HG02588 (cell line): Measurements from ENCODE around the gene EFNA1.
"Not testable (repeated sequence)": the region's sequence is repeated elsewhere in the genome, so short reads cannot be mapped to it uniquely, and the experiment has no call there.

Experiments
- ATAC-seq: cut with Tn5 transposase; IDR thresholded peaks from one replicate; pipeline ENCODE4 v1.9.1; 2021; ENCODE audit warnings: mild to moderate bottlenecking, moderate library complexity; ENCODE audit not compliant: unreplicated experiment

The EFNA1 gene

GRCh38 chr1:155092131-155092530 is 35.5 kb upstream of the EFNA1 start:
- ATAC-seq = no peak

GRCh38 chr1:155092641-155093040 is 35.0 kb upstream of the EFNA1 start:
- no peak for ATAC-seq

DNA sequence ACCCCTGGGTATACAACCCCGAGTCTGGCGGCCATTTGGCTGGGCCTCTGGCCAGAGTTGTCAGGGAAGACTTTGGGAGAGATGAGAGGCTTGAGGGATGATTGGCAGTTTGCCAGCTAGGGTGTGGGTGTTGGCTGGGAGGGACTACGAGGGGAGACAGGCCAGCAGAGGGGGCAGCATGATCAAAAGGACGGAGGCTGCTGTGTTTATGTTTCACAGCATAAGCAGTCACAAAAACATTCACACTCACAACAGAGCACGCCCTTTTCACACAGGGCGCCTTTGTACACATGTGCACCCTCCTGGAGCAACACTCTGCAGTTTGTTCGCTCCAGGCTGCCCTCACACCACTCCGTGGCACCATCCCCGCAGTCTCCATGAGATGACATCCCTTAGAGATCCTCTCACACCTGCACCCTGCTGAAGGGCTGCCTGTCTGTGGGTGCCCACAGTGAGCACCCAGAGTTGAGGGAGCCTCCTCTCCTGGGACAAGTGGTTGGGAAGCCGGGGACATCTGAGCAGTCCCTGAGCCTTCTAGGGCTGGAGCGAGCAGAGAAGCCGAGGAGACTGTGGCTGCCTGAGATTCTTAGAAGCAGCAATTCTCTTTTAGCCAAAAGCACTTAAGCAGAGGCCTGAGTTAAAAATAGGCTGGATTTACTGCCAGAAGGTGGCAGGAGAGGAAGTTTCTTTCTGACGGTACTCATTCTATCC is 33.6 kb upstream of the EFNA1 start:
- ATAC-seq = no peak

- no peak for ATAC-seq
Observed at GRCh38 chr1:155094622-155094948, 33.1 kb upstream of the EFNA1 start.

DNA sequence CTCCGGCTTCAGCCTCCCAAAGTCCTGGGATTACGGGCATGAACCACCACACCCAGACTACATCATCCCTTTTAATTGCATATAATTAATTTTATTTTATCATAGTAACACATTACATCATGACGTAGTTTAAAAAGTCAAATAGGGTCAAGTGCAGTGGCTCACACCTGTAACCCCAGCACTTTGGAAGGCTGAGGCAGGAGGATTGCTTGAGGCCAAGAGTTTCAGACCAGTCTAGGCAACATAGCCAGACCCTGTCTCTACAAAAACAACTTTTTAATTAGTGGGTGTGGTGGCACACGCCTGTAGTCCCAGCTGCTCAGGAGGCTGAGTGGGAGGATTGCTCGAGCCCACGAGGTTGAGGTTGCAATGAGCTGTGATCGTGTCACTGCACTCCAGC is 28.3 kb upstream of the EFNA1 start:
- ATAC-seq = no peak

DNA sequence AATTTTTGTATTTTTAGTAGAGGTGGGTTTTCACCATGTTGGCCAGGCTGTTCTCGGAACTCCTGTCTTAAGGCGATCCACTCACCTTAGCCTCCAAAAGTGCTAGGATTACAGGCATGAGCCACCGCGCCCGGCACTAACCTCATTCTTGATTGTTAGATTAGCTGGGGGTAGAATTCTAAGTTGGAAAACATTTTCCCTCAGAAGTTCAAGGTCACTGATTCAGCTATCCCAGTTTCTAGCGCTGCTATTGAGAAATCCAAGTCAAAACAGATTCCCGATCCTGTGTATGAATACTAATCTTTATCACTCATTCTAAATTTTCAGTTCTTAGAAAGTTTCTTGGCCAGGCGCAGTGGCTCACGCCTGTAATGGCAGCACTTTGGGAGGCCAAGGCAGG is 24.4 kb upstream of the EFNA1 start:
- no peak for ATAC-seq

DNA sequence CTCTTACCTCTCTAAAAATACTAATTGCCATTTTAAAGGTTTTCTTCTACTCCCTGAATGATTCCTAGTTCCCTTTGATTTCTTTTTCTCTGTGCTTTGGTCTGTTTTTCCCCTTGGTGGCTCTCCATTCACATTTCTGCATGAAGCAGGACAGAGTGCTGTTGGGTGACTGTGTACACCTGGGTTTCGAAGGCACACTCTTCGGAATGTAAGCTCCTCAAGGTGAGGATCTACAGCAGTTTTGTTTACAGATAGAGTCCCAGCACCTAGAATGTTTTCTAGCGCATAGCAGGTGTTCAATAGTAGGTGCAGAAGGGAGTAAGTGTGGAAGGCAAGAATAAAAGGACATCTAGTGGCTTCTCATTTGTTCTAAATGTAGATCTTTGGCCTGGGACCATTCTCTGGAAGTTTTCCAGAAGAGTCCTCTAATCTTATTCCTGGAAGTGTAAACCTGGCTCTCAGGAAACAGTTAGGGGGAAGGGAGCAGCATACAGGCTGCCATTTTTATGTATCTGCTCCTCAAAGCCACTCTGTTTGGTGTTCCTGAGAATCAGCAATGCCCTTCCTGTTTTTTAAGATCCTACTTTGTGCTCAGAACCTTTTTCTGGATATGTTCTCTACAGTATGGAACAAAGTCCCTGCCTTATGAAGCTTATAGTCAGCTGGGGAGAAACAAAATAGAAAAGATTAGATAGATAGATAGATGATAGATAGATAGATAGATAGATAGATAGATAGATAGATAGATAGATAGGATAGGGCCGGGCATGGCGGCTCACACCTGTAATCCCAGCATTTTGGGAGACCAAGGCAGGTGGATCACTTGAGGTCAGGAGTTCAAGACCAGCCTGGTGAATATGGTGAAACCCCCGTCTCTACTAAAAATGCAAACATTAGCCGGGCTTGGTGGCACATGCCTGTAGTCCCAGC is 22.8 kb upstream of the EFNA1 start:
- no peak for ATAC-seq

DNA sequence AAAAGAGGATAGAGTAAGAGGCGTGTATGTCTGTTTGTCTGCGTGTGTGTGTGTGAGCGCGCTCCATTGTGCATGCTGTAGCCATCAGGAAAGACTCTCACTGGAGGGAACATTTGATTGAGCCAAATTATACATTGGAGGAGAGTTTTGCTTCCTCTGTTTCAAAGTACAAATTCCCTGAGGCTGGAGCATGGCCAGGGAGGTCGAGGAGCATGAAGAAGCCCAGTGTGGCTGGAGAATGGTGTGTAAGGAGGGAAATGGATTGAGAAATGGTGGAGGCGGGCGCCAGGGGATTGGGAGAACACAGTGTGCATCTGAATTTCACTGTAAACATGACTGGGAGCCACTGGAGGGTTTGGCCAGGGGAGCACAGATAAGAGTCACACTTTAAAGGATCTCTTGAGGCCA is 22.1 kb upstream of the EFNA1 start:
- ATAC-seq = no peak

GRCh38 chr1:155106862-155107261 is 20.8 kb upstream of the EFNA1 start:
- no peak for ATAC-seq

DNA sequence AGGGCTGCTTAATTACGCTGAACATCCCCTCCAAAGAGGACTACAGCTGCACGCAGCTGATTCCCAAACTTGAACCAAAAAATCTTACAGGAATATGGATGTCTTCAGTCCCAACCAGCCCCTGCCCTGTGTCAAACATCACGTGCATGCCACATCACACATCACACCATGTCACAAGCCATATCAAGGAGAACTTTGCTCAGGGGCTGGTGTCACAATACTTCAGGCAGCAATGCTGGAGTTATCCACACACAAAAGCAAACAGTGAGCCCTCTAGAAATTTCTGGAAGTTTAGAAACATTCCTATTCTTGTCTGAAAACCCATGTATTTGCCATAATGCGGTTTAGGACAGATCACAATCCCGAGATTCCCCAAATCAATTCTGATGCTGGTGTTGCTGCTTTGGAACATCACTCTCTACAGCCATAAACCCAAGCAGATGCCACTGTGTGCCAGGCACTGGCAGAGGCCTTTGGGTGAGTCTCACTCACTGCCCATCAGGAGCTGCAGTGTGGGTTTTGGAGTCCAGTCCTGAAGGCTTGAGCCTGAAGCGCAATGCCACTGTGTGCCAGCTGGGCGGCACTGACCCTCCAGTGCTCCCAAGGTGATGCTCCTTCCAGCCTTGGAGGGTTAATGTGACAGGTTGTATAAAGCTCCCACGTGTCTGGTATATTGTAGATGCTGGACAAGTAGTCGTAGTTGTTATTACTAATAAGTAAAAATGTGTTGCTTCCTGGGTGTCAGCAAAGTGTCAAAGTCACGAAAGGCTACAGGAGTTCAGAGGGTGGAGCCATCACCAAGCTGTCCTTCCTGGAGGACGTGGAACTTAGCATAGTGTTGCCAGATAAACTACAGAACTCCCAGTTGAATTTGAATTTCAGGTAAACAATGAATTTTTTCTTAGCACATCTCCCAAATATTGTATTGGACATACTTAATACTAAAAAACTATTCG is 20.1 kb upstream of the EFNA1 start:
- no peak for ATAC-seq

- ATAC-seq = no peak
Observed at GRCh38 chr1:155108296-155108695, 19.4 kb upstream of the EFNA1 start.

DNA sequence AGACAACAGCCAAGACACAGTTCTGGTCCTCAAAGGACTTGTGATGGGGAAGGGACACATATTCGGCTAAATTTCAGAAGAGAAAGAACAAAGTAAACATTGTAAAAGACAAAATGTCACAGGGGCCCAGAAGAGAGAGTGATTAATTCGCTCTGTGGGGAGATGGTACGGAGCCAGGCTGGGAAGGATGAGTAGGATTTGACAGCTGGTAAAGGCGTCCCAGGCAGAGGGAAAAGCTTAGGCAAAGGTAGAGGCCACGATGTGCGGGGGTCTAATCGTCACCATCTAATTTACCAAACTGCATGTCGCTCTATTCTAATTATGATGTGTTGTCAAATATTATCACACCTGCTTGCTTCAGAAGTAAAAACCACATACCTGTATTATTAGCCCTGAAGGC is 17.3 kb upstream of the EFNA1 start:
- no peak for ATAC-seq

GRCh38 chr1:155110826-155111225 is 16.9 kb upstream of the EFNA1 start:
- ATAC-seq = no peak

- no peak for ATAC-seq
Observed at GRCh38 chr1:155113450-155113980, 14.2 kb upstream of the EFNA1 start.

DNA sequence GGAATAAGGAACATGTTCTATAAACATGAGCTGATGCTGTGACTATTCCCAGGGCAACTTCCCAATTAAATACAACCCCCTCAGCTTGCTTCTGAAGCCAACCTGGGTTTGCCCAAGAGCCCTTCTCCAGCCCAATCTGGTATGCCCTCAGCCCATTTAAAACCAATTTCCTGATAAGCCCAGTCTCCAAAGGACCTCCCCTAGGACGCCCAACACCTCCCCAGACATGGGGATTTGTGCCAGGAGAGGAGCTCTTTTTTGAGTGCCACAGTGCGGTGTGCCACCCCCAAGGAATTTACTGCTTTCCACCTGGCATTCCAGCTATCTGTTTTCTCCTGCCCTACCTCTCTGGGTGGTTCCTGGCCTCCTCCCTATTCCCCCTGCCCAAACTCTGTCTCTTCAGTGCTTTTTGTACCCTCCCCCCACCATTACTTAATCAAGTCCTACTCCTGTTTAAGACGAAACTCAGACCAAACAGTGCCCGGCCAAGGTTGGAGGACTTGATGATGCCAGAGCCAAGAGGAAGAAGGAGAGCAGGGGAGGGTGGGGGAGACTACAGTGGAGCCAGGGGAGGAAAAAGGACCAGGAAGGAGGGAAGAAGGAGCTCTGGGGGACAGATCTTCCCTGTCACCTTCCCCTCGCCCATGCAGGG is 11.4 kb upstream of the EFNA1 start:
- ATAC-seq = no peak

DNA sequence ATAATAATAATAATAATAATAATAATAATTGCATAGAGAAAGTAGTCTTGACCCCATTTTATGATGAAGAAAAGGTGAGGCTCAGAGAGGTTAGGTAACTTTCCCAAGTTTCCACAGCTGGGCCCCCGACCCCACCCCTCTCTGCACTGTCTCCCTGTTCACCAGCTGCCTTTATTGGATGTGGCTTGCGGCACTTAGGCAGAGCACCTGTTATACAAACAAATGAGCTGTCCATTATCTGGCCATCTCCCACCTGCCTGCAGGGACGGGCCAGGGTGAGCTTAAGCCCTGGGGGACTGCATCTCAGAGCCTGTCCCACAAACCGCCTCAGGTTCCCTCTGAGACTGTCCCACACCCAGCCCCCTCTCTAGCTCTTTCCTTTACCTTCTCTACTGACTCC is 10.1 kb upstream of the EFNA1 start:
- no peak for ATAC-seq

GRCh38 chr1:155118090-155118489 is 9.6 kb upstream of the EFNA1 start:
- ATAC-seq = not testable (repeated sequence)

DNA sequence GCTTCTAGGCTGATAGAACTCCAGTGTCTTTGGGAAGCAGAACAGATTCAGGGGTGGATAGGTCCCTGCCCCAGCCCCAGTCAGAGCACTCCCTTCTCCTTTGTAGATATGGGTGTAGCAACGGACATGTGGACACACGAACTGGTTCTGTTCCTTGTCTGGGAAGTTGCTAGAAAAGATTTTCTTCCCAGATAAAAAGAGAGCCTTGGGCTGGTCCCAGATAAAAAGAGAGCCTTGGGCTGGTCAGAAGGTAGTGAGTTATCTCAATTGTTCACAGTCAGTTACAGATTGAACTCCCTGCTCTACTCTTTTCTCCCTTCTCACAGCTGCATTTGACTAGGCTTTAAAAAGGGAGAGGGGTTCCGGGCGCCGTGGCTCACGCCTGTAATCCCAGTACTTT is 7.4 kb upstream of the EFNA1 start:
- ATAC-seq = no peak

GRCh38 chr1:155121249-155121648 is 6.4 kb upstream of the EFNA1 start:
- no peak for ATAC-seq

DNA sequence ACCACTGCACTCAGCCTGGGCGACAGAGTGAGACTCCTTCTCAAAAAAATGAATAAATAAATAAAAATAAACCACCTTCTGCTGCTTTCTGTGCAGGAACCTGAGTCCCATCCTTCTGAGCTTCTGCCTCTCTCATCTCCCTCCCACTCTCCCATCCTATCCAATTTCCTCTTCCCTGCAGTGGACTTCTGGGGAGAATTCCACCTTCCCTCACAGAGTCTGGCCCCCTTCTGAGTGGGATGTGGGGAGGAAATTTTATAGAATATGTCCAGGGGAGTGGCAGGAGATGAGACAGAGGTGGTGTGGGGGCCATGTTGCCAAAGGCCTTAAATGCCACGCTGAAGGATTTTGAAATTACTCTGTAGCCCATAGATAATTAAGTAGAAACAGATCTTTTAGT is 5.4 kb upstream of the EFNA1 start:
- ATAC-seq = no peak

- ATAC-seq = no peak
Observed at GRCh38 chr1:155123801-155124200, 3.9 kb upstream of the EFNA1 start.
